GM23248 (cell line): ENCODE data around the gene CHRNA9.

Experiments
- EZH2 ChIP-seq: fragments of 200-600 bp; sonication (generic); IDR thresholded peaks from 2 replicates; pipeline ENCODE4 v1.6.1; 2018; ENCODE audit warnings: antibody characterized with exemption, mild to moderate bottlenecking; ENCODE audit not compliant: insufficient read depth, poor library complexity, severe bottlenecking
- EZH2phosphoT487 ChIP-seq: fragments of 200-600 bp; sonication (generic); IDR thresholded peaks from 2 replicates; pipeline ENCODE4 v1.6.1; 2018; ENCODE audit warnings: antibody characterized with exemption, moderate library complexity, mild to moderate bottlenecking, low read depth; ENCODE audit not compliant: insufficient read depth

- no peak for TF ChIP-seq EZH2
- TF ChIP-seq EZH2phosphoT487 = no peak
Measured at GRCh38 chr4:40311811-40312346, 23.3 kb upstream of the CHRNA9 start.
